ENCODE results near the gene STAC3.
A peak's percentile ranks its signal among the peaks of the same experiment; 100 is the strongest.

Gene STAC3

DNA sequence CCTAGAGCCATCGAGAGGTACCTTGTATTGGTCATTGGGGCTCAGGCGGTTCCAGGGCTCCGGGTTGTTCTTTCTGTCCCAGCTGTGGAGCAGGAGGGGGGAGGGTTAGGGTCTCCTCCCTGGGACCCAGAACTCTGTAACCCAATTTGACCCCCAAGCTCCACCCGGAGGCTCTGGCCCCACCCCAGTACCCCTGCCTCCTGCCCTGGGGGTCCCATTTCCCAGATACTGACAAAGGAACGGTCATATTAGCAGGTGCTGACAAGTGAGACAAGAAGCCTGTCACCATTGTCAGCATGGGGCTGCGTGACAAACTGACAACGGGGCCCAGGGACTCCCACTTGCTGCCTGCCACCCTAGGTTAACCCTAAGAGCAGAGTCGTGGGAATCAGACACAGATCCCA lies 15.3 kb downstream of the STAC3 start:
- no peak for DNase-seq (ENCODE audit: low read depth)

DNA sequence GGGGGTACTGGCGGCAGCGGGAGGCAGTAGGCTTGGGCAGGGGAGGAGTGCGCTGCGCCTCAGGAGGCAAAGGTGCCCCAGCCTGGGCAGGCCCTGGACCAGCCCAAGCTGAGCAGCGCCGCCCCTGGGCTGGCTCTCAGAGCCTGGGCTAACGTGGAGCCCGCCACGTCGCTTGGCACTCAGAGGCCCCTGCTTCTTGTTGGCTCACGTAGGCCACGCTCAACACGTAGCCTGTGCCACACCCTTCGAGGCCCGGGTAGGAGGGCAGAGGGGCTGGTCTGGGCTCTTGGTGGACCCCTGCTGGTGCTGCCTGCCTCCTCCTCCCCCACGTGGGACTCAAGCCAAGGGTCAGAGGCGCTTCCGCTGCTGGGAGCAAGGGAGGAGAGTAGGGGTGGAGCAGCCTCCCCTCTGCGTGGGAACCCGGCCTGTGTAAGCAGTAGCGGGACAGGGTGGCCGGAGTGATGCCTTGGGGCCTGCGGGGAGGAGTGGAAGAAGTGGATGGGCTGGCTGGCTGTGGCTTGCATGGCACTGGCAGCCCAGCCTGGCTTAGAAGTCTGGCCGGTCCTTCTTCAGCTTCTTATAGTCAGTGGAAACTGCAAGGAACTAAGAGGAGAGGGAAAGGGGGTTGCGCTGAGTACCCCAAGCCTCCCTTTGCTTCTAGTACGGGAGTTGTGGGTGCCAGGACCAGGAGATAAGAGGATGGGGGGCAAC lies 15.8 kb downstream of the STAC3 start:
- no peak for DNase-seq (ENCODE audit: low read depth)

- DNase-seq (ENCODE audit: low read depth) = no peak
These were observed 16.4 kb downstream of the STAC3 start for GRCh38 chr12:57234571-57235016.

DNA sequence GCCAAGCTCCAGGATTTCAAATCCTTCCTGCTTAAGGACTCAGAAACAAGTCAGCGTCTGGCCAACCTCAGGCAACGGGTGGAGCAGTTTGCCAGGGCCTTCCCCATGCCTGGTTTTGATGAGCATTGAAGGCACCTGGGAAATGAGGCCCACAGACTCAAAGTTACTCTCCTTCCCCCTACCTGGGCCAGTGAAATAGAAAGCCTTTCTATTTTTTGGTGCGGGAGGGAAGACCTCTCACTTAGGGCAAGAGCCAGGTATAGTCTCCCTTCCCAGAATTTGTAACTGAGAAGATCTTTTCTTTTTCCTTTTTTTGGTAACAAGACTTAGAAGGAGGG lies 16.8 kb downstream of the STAC3 start:
- no peak for DNase-seq (ENCODE audit: low read depth)

- no peak for DNase-seq (ENCODE audit: low read depth)
These were observed 17.4 kb downstream of the STAC3 start for GRCh38 chr12:57233357-57234232.

DNA sequence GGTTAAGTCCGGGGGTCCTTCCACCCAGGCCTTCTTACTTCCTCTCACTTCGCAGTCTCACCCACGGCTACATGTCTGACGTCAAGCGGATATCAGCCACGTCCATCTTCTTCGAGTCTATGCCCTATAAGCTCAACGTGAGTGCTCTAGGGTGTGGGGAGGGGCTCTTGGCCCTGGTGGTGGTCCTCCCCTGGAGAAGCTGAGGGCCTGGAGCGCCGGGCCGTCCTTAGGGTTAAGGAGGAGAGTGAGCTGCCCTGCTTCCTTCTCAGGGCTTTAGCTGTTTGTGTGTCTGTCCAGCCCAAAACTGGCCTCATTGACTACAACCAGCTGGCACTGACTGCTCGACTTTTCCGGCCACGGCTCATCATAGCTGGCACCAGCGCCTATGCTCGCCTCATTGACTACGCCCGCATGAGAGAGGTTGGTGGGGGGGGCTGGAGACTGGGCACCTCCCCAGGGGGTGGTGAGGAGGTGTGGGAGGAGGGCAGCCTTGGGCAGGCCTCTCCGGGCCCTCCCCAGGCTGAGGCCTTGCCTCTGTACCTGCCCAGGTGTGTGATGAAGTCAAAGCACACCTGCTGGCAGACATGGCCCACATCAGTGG lies 18.7 kb downstream of the STAC3 start:
- no peak for DNase-seq (ENCODE audit: low read depth)

DNA sequence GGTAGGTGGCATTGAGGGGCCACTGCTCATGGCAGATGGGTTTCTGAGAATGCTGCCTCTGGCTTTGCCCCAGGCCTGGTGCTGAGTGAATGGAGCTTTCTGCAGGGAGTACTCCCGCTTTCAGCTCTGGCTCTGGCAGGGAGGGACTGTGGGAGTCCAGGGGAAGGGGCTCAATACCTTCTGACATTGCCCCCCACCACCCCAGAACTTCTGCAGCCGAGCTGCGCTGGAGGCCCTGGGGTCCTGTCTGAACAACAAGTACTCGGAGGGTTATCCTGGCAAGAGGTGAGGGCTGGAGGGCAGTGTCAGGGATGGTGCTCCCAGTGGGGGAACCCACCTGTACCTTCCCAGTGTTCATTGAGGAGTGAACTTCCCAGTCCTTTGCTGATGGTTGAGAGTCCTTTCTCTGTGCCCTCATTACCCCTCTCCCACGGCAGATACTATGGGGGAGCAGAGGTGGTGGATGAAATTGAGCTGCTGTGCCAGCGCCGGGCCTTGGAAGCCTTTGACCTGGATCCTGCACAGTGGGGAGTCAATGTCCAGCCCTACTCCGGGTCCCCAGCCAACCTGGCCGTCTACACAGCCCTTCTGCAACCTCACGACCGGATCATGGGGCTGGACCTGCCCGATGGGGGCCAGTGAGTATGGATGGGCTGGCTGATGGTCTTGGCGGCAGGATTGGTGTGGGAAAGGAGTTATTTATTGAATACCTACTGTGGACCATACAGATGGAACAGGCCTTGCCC lies 19.5 kb downstream of the STAC3 start:
- DNase-seq (ENCODE audit: low read depth) = no peak

DNA sequence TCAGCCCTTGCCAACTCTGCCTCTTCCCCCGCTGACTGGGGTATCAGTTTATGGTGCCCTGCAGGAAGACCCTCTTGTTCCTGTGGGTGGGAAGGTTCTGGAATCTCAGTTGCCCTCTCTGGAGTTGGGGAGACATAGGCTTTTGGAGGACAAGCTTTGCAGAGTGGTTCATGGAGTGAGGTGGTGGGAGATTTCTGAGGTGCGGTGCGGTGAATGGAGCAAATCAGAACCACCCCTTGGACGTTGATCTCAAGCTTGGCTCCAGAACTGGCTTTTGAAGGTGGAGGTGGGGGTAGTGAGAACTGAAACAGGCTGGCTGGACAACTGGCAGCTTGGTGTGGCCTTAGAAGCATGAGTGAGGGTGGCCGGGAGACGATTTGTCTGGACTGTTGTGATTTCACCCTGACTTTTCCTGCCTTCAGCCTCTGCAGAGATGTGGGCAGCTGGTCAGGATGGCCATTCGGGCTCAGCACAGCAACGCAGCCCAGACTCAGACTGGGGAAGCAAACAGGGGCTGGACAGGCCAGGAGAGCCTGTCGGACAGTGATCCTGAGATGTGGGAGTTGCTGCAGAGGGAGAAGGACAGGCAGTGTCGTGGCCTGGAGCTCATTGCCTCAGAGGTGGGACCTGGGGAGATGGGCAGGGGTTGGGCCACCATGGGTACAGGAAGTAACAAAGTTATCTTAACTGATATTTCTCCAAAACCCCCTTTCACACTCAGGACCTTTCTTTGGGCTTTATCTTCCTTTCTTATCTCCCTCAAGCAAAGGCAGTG lies 20.4 kb downstream of the STAC3 start:
- DNase-seq (ENCODE audit: low read depth) = no peak

DNA sequence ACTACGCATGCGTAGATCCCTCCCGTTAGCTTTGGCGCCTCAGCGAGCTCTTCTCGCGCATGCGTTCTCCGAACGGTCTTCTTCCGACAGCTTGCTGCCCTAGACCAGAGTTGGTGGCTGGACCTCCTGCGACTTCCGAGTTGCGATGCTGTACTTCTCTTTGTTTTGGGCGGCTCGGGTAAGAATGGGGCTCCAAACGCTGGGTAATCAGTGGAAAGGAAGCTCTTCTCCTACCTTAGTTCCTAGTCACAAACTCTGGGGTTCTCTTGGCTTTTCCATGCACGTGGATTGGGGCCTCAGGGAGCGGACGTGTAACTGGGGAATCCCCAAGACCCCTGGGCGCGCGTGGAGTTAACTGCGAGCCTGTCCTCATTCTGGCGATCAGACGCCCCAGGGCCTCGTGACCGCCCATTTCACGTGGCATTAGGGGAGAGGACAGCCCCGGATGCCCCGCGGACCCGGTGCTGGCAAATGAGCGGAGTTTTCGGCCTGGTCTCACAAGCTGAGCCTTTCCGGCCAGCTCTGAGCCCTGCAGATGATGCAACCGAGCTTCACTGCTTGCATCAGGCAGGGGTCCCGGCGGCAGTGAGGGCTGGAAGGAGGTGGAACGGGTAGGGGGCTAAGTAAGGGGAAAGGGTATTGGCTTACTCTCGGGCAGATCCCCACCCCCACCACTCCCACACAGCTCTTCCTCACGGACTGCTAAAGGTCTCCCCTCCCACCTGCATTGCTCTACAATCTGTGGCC lies 21.2 kb downstream of the STAC3 start, which contains the start of gene SHMT2:
SHMT2 (plus strand) TSS at position 78 of the 747 bp plus-strand sequence; CDS start at position 146, 68 bp downstream.
- DNase-seq (ENCODE audit: low read depth) = peak; percentile 88

GRCh38 chr12:57229046-57229633 lies 21.8 kb downstream of the STAC3 start:
- no peak for DNase-seq (ENCODE audit: low read depth)

DNA sequence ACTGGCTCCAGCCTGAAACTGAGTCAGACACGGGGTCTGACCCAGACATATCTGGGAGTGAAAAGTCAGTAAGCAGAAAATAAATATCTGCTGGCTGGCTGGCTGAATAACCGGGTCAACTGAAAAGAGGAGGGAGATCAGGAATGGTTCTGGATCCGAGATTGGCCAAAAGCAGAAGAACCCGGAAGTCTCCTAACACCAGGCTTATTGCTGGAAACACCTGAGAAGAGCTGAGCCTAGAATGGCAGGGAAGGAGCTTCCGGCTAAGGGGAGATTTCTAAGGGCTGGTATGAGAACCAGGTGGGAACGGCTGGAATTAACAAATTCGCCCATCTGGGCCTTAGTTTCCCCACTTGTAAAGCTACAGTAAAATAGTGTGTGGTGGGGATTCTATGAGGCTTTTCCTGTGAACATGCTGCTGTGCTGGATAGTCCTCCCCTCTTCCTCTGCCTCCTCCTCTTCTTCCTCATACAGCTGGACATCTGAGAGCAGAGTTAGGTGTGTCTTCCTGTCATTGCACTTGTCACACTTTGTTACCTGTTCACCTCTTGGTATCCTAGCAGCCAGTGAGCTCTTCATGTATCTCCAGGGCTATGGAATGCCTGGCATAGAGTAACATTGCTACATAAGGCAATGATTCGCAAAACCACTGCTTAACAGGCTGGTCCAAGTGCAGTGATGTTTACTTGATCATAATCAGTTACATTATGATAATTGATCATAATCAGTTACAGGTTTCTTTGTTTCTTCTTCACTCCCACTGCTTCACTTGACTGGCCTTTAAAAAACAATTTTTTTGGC lies 23.5 kb downstream of the STAC3 start:
- no peak for DNase-seq (ENCODE audit: low read depth)

DNA sequence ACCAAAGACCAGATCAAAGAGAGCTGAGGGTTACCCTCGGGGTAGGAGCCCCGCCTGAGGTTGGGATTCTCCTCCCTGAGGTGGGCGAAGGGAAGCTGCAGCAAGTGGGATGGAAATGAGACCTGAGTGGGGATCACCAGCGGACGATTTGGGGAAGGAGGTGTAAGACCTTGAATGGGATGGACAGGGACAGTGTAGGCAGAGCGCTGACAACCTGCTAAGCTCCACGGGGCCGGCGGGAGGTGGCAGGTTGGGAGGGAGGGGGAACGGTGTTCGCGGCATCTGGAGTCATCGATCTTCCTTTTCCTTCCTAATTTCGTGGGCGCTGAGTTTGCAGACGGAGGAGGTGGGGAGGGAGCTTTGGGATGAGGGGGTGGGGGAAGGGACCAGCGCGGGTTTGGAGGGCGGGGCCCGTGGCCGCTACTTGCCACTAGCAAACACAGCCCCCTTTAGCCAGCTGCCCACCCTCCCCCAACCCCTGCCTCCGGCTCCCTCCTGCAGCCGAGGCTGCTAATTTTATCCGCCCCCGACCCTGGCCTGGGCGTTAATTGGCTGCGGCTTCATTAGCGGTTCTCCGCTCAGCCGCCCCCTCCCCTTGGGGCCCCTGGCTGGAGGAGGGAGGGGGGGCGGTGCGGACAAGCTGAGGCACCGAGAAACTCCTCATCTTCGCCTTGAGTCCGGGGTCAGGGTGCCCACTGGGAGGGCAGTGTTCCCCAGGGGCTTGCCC lies 24.2 kb downstream of the STAC3 start:
- no peak for DNase-seq (ENCODE audit: low read depth)

DNA sequence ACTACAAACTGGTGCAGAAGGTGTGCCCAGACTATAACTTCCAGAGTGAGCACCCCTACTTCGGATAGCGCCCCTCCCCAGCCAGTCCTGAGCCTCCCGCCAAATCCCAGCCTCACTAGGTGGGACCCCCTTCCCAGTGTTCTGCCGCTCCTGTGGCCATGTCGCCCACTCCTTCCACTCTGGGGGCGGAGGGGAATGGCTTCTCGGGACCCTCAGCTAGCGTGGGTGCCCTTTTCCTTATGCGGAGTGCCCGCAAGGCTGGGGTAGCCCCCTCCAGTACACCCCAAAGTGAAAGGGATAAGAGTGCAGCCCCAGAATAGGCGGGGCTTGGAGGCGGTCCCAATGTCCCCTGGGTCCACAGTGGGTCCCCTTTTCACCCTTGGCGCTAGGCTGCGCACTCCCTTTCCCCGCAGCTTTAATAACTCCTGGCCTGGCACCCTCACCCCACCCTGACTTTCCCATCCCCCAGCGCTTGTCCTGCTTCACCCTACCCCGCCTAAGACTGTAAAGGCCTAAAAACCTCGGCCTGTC lies 25.2 kb downstream of the STAC3 start:
- DNase-seq (ENCODE audit: low read depth) = no peak

DNA sequence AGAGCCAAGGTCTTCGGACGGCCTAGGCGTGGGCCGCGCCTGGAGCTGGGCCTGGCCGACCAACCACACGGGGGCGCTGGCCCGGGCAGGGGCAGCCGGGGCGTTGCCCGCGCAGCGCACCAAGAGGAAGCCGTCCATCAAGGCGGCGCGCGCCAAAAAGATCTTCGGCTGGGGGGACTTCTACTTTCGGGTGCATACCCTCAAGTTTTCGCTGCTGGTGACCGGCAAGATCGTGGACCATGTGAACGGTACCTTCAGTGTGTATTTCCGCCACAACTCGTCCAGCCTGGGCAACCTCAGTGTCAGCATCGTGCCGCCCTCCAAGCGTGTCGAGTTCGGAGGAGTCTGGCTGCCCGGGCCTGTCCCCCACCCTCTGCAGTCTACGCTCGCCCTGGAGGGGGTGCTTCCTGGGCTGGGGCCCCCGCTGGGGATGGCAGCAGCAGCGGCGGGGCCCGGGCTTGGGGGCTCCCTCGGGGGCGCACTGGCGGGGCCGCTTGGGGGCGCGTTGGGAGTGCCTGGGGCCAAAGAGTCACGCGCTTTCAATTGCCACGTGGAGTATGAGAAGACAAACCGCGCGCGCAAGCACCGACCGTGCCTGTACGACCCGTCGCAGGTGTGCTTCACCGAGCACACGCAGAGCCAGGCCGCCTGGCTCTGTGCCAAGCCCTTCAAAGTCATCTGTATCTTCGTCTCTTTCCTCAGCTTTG lies 25.9 kb downstream of the STAC3 start:
- peak; percentile 66 for DNase-seq (ENCODE audit: low read depth)

- no peak for DNase-seq (ENCODE audit: low read depth)
These were observed 26.6 kb downstream of the STAC3 start for GRCh38 chr12:57224278-57224972.

- DNase-seq (ENCODE audit: low read depth) = no peak
These were observed 27.5 kb downstream of the STAC3 start for GRCh38 chr12:57223191-57224165.

Measured in activated T-cell treated with anti-CD3 and anti-CD28 coated beads for 1 hour (primary cell).